Loucy (cell line): ENCODE measurements around the gene RSU1.

Source experiments
- H2AFZ ChIP-seq: fragments of 200-600 bp; sonication (generic); 2 replicates; pipeline ENCODE4 v1.6.0; 2016; ENCODE audit warnings: antibody characterized with exemption, mild to moderate bottlenecking, low read length, moderate library complexity
- H3F3A ChIP-seq: fragments of 200-600 bp; 2 replicates; pipeline ENCODE4 v1.6.0; 2016; ENCODE audit warnings: antibody characterized with exemption, low read depth, mild to moderate bottlenecking
- H3K27me3 ChIP-seq: fragments of 200-600 bp; sonication (generic); 2 replicates; pipeline ENCODE4 v1.6.1; 2014; ENCODE audit warnings: low read length, mild to moderate bottlenecking; ENCODE audit not compliant: insufficient read depth, poor library complexity, severe bottlenecking
- H3K36me3 ChIP-seq: fragments of 200-600 bp; sonication (generic); 2 replicates; pipeline ENCODE4 v1.6.1; 2016; ENCODE audit warnings: low read length; ENCODE audit not compliant: insufficient read depth
- H3K4me1 ChIP-seq: fragments of 200-600 bp; sonication (generic); 2 replicates; pipeline ENCODE4 v1.5.1; 2014; ENCODE audit warnings: low read length, mild to moderate bottlenecking; ENCODE audit not compliant: insufficient read depth, poor library complexity, severe bottlenecking
- H3K4me2 ChIP-seq: fragments of 200-600 bp; sonication (generic); 2 replicates; pipeline ENCODE4 v1.6.0; 2014; ENCODE audit warnings: antibody characterized with exemption, low read length, low read depth, mild to moderate bottlenecking; ENCODE audit not compliant: poor library complexity, severe bottlenecking
- H3K4me3 ChIP-seq: fragments of 200-600 bp; sonication (generic); 2 replicates; pipeline ENCODE4 v1.5.1; 2014; ENCODE audit warnings: low read length, mild to moderate bottlenecking, mixed read lengths; ENCODE audit not compliant: poor library complexity, severe bottlenecking
- H3K79me2 ChIP-seq: fragments of 200-600 bp; sonication (generic); 2 replicates; pipeline ENCODE4 v1.6.1; 2014; ENCODE audit warnings: low read length; ENCODE audit not compliant: insufficient read depth
- H3K9ac ChIP-seq: fragments of 200-600 bp; sonication (generic); 2 replicates; pipeline ENCODE4 v1.6.0; 2014; ENCODE audit warnings: mild to moderate bottlenecking, low read depth, low read length, moderate library complexity; ENCODE audit not compliant: poor library complexity, severe bottlenecking
- H3K9me2 ChIP-seq: fragments of 200-600 bp; sonication (generic); replicated peaks from 2 replicates; pipeline ENCODE4 v1.6.1; 2016; ENCODE audit warnings: low read depth, low read length, mixed read lengths
- H3K9me3 ChIP-seq: fragments of 200-600 bp; sonication (generic); 2 replicates; pipeline ENCODE4 v1.6.1; 2014; ENCODE audit warnings: mild to moderate bottlenecking, antibody characterized with exemption, low read length, low read depth; ENCODE audit not compliant: insufficient read depth
- H4K20me1 ChIP-seq: fragments of 200-600 bp; sonication (generic); 2 replicates; pipeline ENCODE4 v1.6.0; 2014; ENCODE audit warnings: antibody characterized with exemption, low read length, mild to moderate bottlenecking; ENCODE audit not compliant: insufficient read depth, poor library complexity, severe bottlenecking
- EZH2phosphoT487 ChIP-seq: fragments of 200-600 bp; IDR thresholded peaks from 2 replicates; pipeline ENCODE4 v1.6.1; 2018; ENCODE audit warnings: antibody characterized with exemption, mild to moderate bottlenecking, moderate library complexity, borderline replicate concordance
- TF ChIP-seq, protein P1 (sequence below): fragments of 200-600 bp; sonication (generic); conservative IDR thresholded peaks from 2 replicates; pipeline ENCODE4 v1.5.1; 2014; ENCODE audit warnings: mild to moderate bottlenecking, antibody characterized with exemption, low read length

Gene RSU1

GRCh38 chr10:16745061-16745460 is 72.2 kb downstream of the RSU1 start:
- H2AFZ ChIP-seq = no peak overlapping the region
- no peak overlapping the region for H3K4me2 ChIP-seq
- no peaks in the 10 kb centered on the region for H3K9me3 ChIP-seq
- H3K4me1 ChIP-seq = no peaks in the 10 kb centered on the region
- TF ChIP-seq, protein P1, sequence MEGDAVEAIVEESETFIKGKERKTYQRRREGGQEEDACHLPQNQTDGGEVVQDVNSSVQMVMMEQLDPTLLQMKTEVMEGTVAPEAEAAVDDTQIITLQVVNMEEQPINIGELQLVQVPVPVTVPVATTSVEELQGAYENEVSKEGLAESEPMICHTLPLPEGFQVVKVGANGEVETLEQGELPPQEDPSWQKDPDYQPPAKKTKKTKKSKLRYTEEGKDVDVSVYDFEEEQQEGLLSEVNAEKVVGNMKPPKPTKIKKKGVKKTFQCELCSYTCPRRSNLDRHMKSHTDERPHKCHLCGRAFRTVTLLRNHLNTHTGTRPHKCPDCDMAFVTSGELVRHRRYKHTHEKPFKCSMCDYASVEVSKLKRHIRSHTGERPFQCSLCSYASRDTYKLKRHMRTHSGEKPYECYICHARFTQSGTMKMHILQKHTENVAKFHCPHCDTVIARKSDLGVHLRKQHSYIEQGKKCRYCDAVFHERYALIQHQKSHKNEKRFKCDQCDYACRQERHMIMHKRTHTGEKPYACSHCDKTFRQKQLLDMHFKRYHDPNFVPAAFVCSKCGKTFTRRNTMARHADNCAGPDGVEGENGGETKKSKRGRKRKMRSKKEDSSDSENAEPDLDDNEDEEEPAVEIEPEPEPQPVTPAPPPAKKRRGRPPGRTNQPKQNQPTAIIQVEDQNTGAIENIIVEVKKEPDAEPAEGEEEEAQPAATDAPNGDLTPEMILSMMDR = no peak
- no peak for TF ChIP-seq EZH2phosphoT487
- H3K9me2 ChIP-seq = no peaks in the 10 kb centered on the region
- H3K9ac ChIP-seq = no peak overlapping the region
- no peaks in the 10 kb centered on the region for H3F3A ChIP-seq
- H3K27me3 ChIP-seq = no peaks in the 10 kb centered on the region
- no peak overlapping the region for H3K4me3 ChIP-seq
- no peaks in the 10 kb centered on the region for H3K79me2 ChIP-seq
- H4K20me1 ChIP-seq = no peaks in the 10 kb centered on the region
- H3K36me3 ChIP-seq = peaks cover 3% of the 10 kb centered on the region; the same call in 1 of the 2 replicates

GRCh38 chr10:16742165-16742960 is 74.9 kb downstream of the RSU1 start:
- no peaks in the 10 kb centered on the region for H3K36me3 ChIP-seq
- no peak for TF ChIP-seq EZH2phosphoT487
- TF ChIP-seq, protein P1 = no peak
- H3K27me3 ChIP-seq = no peaks in the 10 kb centered on the region

DNA sequence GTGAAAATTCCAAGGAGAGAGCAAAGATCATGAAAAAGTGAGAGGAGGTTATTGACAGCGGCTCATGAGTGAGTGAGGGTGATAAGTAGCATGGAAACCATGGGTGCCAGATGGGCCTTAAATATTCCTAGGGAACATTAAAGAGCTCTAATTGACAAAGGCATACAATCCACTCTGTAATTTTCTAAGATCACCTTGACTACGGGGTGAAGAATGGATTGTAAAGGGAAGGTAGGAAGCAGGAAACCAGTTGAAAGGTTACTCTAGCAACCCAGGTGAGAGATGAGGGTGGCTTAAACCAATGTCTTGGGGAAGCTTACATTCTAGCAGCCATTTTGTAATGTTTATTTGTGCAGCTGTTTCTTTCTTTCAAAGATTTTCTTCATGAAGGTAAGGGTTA is 75.7 kb downstream of the RSU1 start:
- Histone ChIP-seq H2AFZ (no peak overlapping the region), H3K9ac (no peak overlapping the region), H3K4me1 (no peaks in the 10 kb centered on the region), H3K9me2 (no peaks in the 10 kb centered on the region), H3K79me2 (no peaks in the 10 kb centered on the region), H3K4me3 (no peak overlapping the region), H3K9me3 (peaks cover 7% of the 10 kb centered on the region), H3K4me2 (no peak overlapping the region), H4K20me1 (no peaks in the 10 kb centered on the region), H3F3A (no peaks in the 10 kb centered on the region), H3K27me3 (no peaks in the 10 kb centered on the region), H3K36me3 (no peaks in the 10 kb centered on the region)
- TF ChIP-seq, protein P1 = no peak
- no peak for TF ChIP-seq EZH2phosphoT487

More at GRCh38 chr10:16742165-16742960, 74.9 kb downstream of the RSU1 start:
- Histone ChIP-seq H4K20me1 (no peaks in the 10 kb centered on the region), H3K4me2 (no peak overlapping the region), H3F3A (no peaks in the 10 kb centered on the region), H3K4me1 (no peaks in the 10 kb centered on the region), H3K9ac (no peak overlapping the region), H3K9me3 (peaks cover 2% of the 10 kb centered on the region; the same call in 1 of the 2 replicates), H2AFZ (no peak overlapping the region), H3K9me2 (no peaks in the 10 kb centered on the region), H3K4me3 (no peak overlapping the region), H3K79me2 (no peaks in the 10 kb centered on the region)
